Fibroblast of lung (primary cell): ENCODE measurements around the gene WHRN. TPM values are rescaled to one million over a fixed set of nuclear protein-coding genes. Genes with fewer than 3 reads are reported as not detected.

Experiments used
- DNase-seq, 2 donors: peaks; one replicate each; pipeline versions ENCODE4 v3.0.0 to v3.0.0-alpha.2; 2010; ENCODE audit warnings: low read depth in 2 of 2
- H2AFZ ChIP-seq: 2 replicates; pipeline ENCODE4 v1.5.1; 2012; ENCODE audit warnings: low read length, control low read depth, inconsistent platforms
- H3K27ac ChIP-seq: 2 replicates; pipeline ENCODE4 v1.5.1; 2011; ENCODE audit warnings: low read length, control low read depth; ENCODE audit not compliant: insufficient read depth
- H3K27me3 ChIP-seq: 2 replicates; pipeline ENCODE4 v1.5.1; 2011; ENCODE audit warnings: mild to moderate bottlenecking, low read length; ENCODE audit not compliant: control insufficient read depth, insufficient read depth
- H3K36me3 ChIP-seq: 2 replicates; pipeline ENCODE4 v1.5.1; 2011; ENCODE audit warnings: low read length; ENCODE audit not compliant: control insufficient read depth, insufficient read depth
- H3K4me1 ChIP-seq: 2 replicates; pipeline ENCODE4 v1.5.1; 2011; ENCODE audit warnings: low read length; ENCODE audit not compliant: control insufficient read depth, insufficient read depth; ENCODE audit errors: extremely low read depth
- H3K4me2 ChIP-seq: 2 replicates; pipeline ENCODE4 v1.5.1; 2011; ENCODE audit warnings: low read length, control low read depth; ENCODE audit not compliant: insufficient read depth; ENCODE audit errors: extremely low read depth
- H3K4me3 ChIP-seq, 4 experiments: fragments of 200-600 bp in 1 of 4; sonication (generic) in 1 of 4; replicated peaks in 1 of 4; 2 replicates each; pipeline ENCODE4 v1.5.1; 2011 to 2016; ENCODE audit warnings: low read length in 4 of 4, low read depth in 3 of 4, mild to moderate bottlenecking in 3 of 4, control low read depth in 2 of 4, inconsistent platforms in 1 of 4, mixed read lengths in 1 of 4; ENCODE audit not compliant: insufficient read depth in 1 of 4; ENCODE audit errors: control extremely low read depth in 1 of 4
- H3K79me2 ChIP-seq: 2 replicates; pipeline ENCODE4 v1.5.1; 2012; ENCODE audit warnings: mild to moderate bottlenecking, low read length, inconsistent platforms; ENCODE audit not compliant: control insufficient read depth, insufficient read depth
- H3K9ac ChIP-seq: 2 replicates; pipeline ENCODE4 v1.5.1; 2011; ENCODE audit warnings: mild to moderate bottlenecking, low read length, control low read depth; ENCODE audit not compliant: insufficient read depth
- H3K9me3 ChIP-seq: 2 replicates; pipeline ENCODE4 v1.5.1; 2012; ENCODE audit warnings: low read depth, low read length; ENCODE audit not compliant: control insufficient read depth, insufficient read depth
- H4K20me1 ChIP-seq: 2 replicates; pipeline ENCODE4 v1.5.1; 2011; ENCODE audit warnings: low read length; ENCODE audit not compliant: control insufficient read depth, insufficient read depth; ENCODE audit errors: extremely low read depth
- CTCF ChIP-seq, 2 donors: IDR thresholded peaks in 1 of 2; conservative IDR thresholded peaks in 1 of 2; 1 replicate in 1 of 2; 2 replicates in 1 of 2; pipeline ENCODE4 v1.5.1; 2011 to 2012; ENCODE audit warnings: low read length in 2 of 2, control low read depth in 1 of 2, inconsistent platforms in 1 of 2, low read depth in 1 of 2, mild to moderate bottlenecking in 1 of 2
- EZH2 ChIP-seq: IDR thresholded peaks from 2 replicates; pipeline ENCODE4 v1.5.1; 2012; ENCODE audit warnings: low read length, control low read depth, mild to moderate bottlenecking; ENCODE audit errors: missing control alignments
- polyA plus RNA-seq, 2 donors: library from polyadenylated mRNA; depleted of rRNA in 1 of 2; stranded (reverse) in 1 of 2; unstranded in 1 of 2; fragments of >200 nt; gene quantifications; 2 replicates each; pipeline ENCODE4 v1.2.1, GENCODE V29; 2011 to 2012; ENCODE audit warnings: missing spikeins in 1 of 2
- total RNA-seq: library from RNA; depleted of rRNA; stranded (reverse); fragments of >200 nt; gene quantifications from 2 replicates; pipeline ENCODE4 v1.2.1, GENCODE V29; 2014

Gene WHRN
- total and polyA plus RNA-seq, 2 donors (not counting 1 experiment from before 2014, with no cell fraction given) = 0.16 to 1.8 TPM

- Histone ChIP-seq H4K20me1 (no peaks in the 10 kb centered on the region), H3K4me2 (no peak overlapping the region), H3K9ac (no peak overlapping the region), H3K79me2 (no peaks in the 10 kb centered on the region), H3K9me3 (no peaks in the 10 kb centered on the region), H3K36me3 (no peaks in the 10 kb centered on the region), H3K27ac (no peak overlapping the region), H3K4me1 (no peaks in the 10 kb centered on the region), H2AFZ (no peak overlapping the region), H3K4me3 (no peak overlapping the region), H3K27me3 (peaks cover 14% of the 10 kb centered on the region)
- no peak for DNase-seq
- TF ChIP-seq EZH2 (no peak), CTCF (conservative IDR thresholded peaks at IDR 0.05 in 1 of 2, IDR thresholded peaks at IDR 0.05 in 1 of 2; ENCODE audit: low read depth in 1 of 2, low read length in 2 of 2) (no peak)
These were observed 72.8 kb downstream of the WHRN start for GRCh38 chr9:114432323-114433067.

GRCh38 chr9:114431770-114432169, 73.5 kb downstream of the WHRN start:
- DNase-seq = no peak
- H4K20me1 ChIP-seq = no peaks in the 10 kb centered on the region
- no peak overlapping the region for H2AFZ ChIP-seq
- H3K9ac ChIP-seq = no peak overlapping the region
- no peak overlapping the region for H3K4me3 ChIP-seq
- no peaks in the 10 kb centered on the region for H3K4me1 ChIP-seq
- H3K9me3 ChIP-seq = no peaks in the 10 kb centered on the region
- H3K27me3 ChIP-seq = peaks cover 15% of the 10 kb centered on the region
- H3K79me2 ChIP-seq = no peaks in the 10 kb centered on the region
- H3K36me3 ChIP-seq = no peaks in the 10 kb centered on the region
- TF ChIP-seq EZH2 (no peak), CTCF (conservative IDR thresholded peaks at IDR 0.05 in 1 of 2, IDR thresholded peaks at IDR 0.05 in 1 of 2; ENCODE audit: low read depth in 1 of 2, low read length in 2 of 2) (no peak)
- H3K27ac ChIP-seq = no peak overlapping the region
- no peak overlapping the region for H3K4me2 ChIP-seq

- no peak for DNase-seq
- no peak overlapping the region for H3K4me2 ChIP-seq
These were observed 74.3 kb downstream of the WHRN start for GRCh38 chr9:114431003-114431402.

More at GRCh38 chr9:114431003-114431402, 74.3 kb downstream of the WHRN start:
- H3K4me3 ChIP-seq = no peak overlapping the region
- H4K20me1 ChIP-seq = no peaks in the 10 kb centered on the region
- H3K27ac ChIP-seq = no peak overlapping the region
- no peaks in the 10 kb centered on the region for H3K36me3 ChIP-seq
- H2AFZ ChIP-seq = no peak overlapping the region
- peaks cover 15% of the 10 kb centered on the region for H3K27me3 ChIP-seq
- H3K9me3 ChIP-seq = no peaks in the 10 kb centered on the region
- H3K4me1 ChIP-seq = no peaks in the 10 kb centered on the region
- TF ChIP-seq EZH2 (no peak), CTCF (conservative IDR thresholded peaks at IDR 0.05 in 1 of 2, IDR thresholded peaks at IDR 0.05 in 1 of 2; ENCODE audit: low read depth in 1 of 2, low read length in 2 of 2) (no peak)
- H3K79me2 ChIP-seq = no peaks in the 10 kb centered on the region
- no peak overlapping the region for H3K9ac ChIP-seq
